Endothelial cell of umbilical vein (primary cell): ENCODE data around the gene HCST. TPM values are rescaled to one million over a fixed set of nuclear protein-coding genes. Genes with fewer than 3 reads are reported as not detected.

Experiments
- BruUV-seq: library from RNA; stranded (reverse); fragments of 400-500 nt; replicated peaks from 2 replicates; lab custom pipeline; 2021; lab: Mats Ljungman, UMichigan
- CTCF ChIA-PET: fragments of 300-600, 350-600 bp; sonication (Branson Sonifier 250); formaldehyde crosslinking; loops from one replicate; lab custom pipeline; 2021; ENCODE audit warnings: antibody characterized with exemption, inconsistent platforms; lab: Charles Lee
- POLR2A ChIA-PET: fragments of 300-600, 350-600 bp; sonication (Branson Sonifier 250); formaldehyde crosslinking; loops from one replicate; lab custom pipeline; 2021; ENCODE audit warnings: antibody characterized with exemption, inconsistent platforms; lab: Charles Lee
- DNase-seq: peaks from one replicate; pipeline ENCODE4 v3.0.0-alpha.2; 2011; ENCODE audit warnings: low read depth, low spot score
- FAIRE-seq: peaks from 2 replicates; lab custom pipeline; 2011; peaks lifted over from hg19 to GRCh38; lab: Jason Lieb, UNC
- H2AFZ ChIP-seq: 2 replicates; pipeline ENCODE4 v1.6.0; 2012; ENCODE audit warnings: low read depth, low read length, control low read depth, inconsistent platforms
- H3K27ac ChIP-seq: 2 replicates; pipeline ENCODE4 v1.5.1; 2011; ENCODE audit warnings: low read depth, mild to moderate bottlenecking, control low read depth, low read length, moderate library complexity; ENCODE audit not compliant: insufficient read depth
- H3K27me3 ChIP-seq, 2 experiments: 2 replicates each; pipeline versions ENCODE4 v1.6.0 to v1.6.1; 2011; ENCODE audit warnings: low read length in 2 of 2, mixed read lengths in 1 of 2; ENCODE audit not compliant: control insufficient read depth in 2 of 2, insufficient read depth in 2 of 2
- H3K36me3 ChIP-seq, 2 experiments: 2 replicates in 1 of 2; 3 replicates in 1 of 2; pipeline ENCODE4 v1.5.1; 2011; ENCODE audit warnings: low read length in 2 of 2, mild to moderate bottlenecking in 1 of 2, moderate library complexity in 1 of 2; ENCODE audit not compliant: control insufficient read depth in 2 of 2, insufficient read depth in 2 of 2; ENCODE audit errors: extremely low read depth in 1 of 2
- H3K4me1 ChIP-seq: 3 replicates; pipeline ENCODE4 v1.5.1; 2011; ENCODE audit warnings: mild to moderate bottlenecking, low read length; ENCODE audit not compliant: control insufficient read depth, insufficient read depth; ENCODE audit errors: extremely low read depth
- H3K4me2 ChIP-seq: 2 replicates; pipeline ENCODE4 v1.6.1; 2011; ENCODE audit warnings: low read length, control low read depth, mixed read lengths; ENCODE audit not compliant: insufficient read depth
- H3K4me3 ChIP-seq, 3 experiments: fragments of 200-600 bp in 1 of 3; sonication (generic), shearing (Covaris generic) in 1 of 3; replicated peaks in 1 of 3; 2 replicates each; pipeline ENCODE4 v1.5.1; 2011 to 2016; ENCODE audit warnings: control low read depth in 3 of 3, low read length in 3 of 3, mild to moderate bottlenecking in 2 of 3, inconsistent platforms in 1 of 3, low read depth in 1 of 3, moderate library complexity in 1 of 3; ENCODE audit not compliant: insufficient read depth in 1 of 3
- H3K79me2 ChIP-seq: 2 replicates; pipeline ENCODE4 v1.6.0; 2012; ENCODE audit warnings: low read length, inconsistent platforms; ENCODE audit not compliant: control insufficient read depth, insufficient read depth
- H3K9ac ChIP-seq: replicated peaks from 2 replicates; pipeline ENCODE3; 2011; ENCODE audit warnings: low read length, control low read depth; ENCODE audit not compliant: insufficient read depth; ENCODE audit errors: extremely low read depth
- H3K9me1 ChIP-seq: replicated peaks from 3 replicates; pipeline ENCODE4 v1.6.0; 2011; ENCODE audit warnings: mild to moderate bottlenecking, low read length; ENCODE audit not compliant: control insufficient read depth, insufficient read depth; ENCODE audit errors: extremely low read depth
- H3K9me3 ChIP-seq: replicated peaks from 2 replicates; pipeline ENCODE4 v1.5.1; 2012; ENCODE audit warnings: low read length, inconsistent platforms; ENCODE audit not compliant: control insufficient read depth, insufficient read depth
- H4K20me1 ChIP-seq: replicated peaks from 2 replicates; pipeline ENCODE3; 2011; ENCODE audit warnings: mild to moderate bottlenecking, low read length; ENCODE audit not compliant: control insufficient read depth, insufficient read depth; ENCODE audit errors: extremely low read depth
- EZH2 ChIP-seq: IDR thresholded peaks from 2 replicates; pipeline ENCODE4 v1.6.1; 2012; ENCODE audit warnings: borderline replicate concordance, low read depth, mild to moderate bottlenecking, moderate library complexity, low read length, inconsistent platforms; ENCODE audit not compliant: severe bottlenecking
- FOS ChIP-seq: IDR thresholded peaks from 2 replicates; pipeline ENCODE4 v1.6.1; 2011; ENCODE audit warnings: mild to moderate bottlenecking, low read length, moderate library complexity, borderline replicate concordance; ENCODE audit not compliant: insufficient read depth
- GATA2 ChIP-seq: IDR thresholded peaks from 2 replicates; pipeline ENCODE4 v1.7.0; 2011; ENCODE audit warnings: low read depth, mild to moderate bottlenecking, moderate library complexity, mixed read lengths, low read length; ENCODE audit not compliant: insufficient read length, insufficient read depth
- JUN ChIP-seq: IDR thresholded peaks from 2 replicates; pipeline ENCODE4 v1.6.1; 2011; ENCODE audit warnings: borderline replicate concordance, low read depth; ENCODE audit not compliant: insufficient read length, insufficient read depth
- MYC ChIP-seq: IDR thresholded peaks from one replicate; pipeline ENCODE4 v1.6.1; 2011; ENCODE audit warnings: mild to moderate bottlenecking, low read depth, low read length
- POLR2A ChIP-seq: IDR thresholded peaks from 2 replicates; pipeline ENCODE4 v1.6.1; 2012; ENCODE audit warnings: low read depth, mild to moderate bottlenecking, control low read depth, low read length
- POLR2AphosphoS5 ChIP-seq: IDR thresholded peaks from 2 replicates; pipeline ENCODE4 v1.6.1; 2012; ENCODE audit warnings: low read depth, mild to moderate bottlenecking, control low read depth, low read length, moderate library complexity; ENCODE audit not compliant: insufficient read depth
- dilution Hi-C: fragments of 300-500 bp; cut with MboI; formaldehyde crosslinking; loops from one replicate; pipeline ENCODE4 v1.15.0; 2019; ENCODE audit warnings: low sequenced_read_pairs; ENCODE audit not compliant: extremely low pct_ligation_motif_present
- intact Hi-C: fragments of 100-400 bp; cut with micrococcal nuclease; formaldehyde crosslinking; loops from one replicate; pipeline ENCODE4 v1.10.0; 2022
- polyA plus RNA-seq, 4 experiments: library from polyadenylated mRNA; depleted of rRNA in 3 of 4; stranded (reverse) in 3 of 4; unstranded in 1 of 4; fragments of >200 nt; gene quantifications; 2 replicates each; pipeline versions ENCODE4 v1.2.1 to v1.2.3, GENCODE V29; 2011 to 2012; ENCODE audit warnings: missing spikeins in 1 of 4
- total RNA-seq: library from RNA; stranded (reverse); gene quantifications from 2 replicates; pipeline ENCODE4 v1.2.3, GENCODE V29; 2021
- TF ChIP-seq, protein P1 (sequence below): IDR thresholded peaks from 2 replicates; pipeline ENCODE4 v1.6.1; 2011; ENCODE audit not compliant: insufficient read depth, insufficient read length
- TF ChIP-seq, protein P2 (sequence below), 2 donors: IDR thresholded peaks; 1 replicate in 1 of 2; 2 replicates in 1 of 2; pipeline ENCODE4 v1.5.1; 2011; ENCODE audit warnings: low read length in 2 of 2, mild to moderate bottlenecking in 2 of 2, moderate library complexity in 2 of 2, control low read depth in 1 of 2, inconsistent platforms in 1 of 2, low read depth in 1 of 2; ENCODE audit not compliant: insufficient read depth in 1 of 2; ENCODE audit errors: extremely low read depth in 1 of 2

The HCST gene
- total and polyA plus RNA-seq, 2 donors (not counting 3 experiments of a cell fraction or from before 2014, with no cell fraction given) = not detected

GRCh38 chr19:35896643-35897040, 5.7 kb upstream of the HCST start:
- FAIRE-seq = no peak
- BruUV-seq = no TSS peak
- DNase-seq = no peak
- Histone ChIP-seq H4K20me1 (no peaks in the 10 kb centered on the region), H2AFZ (no peak overlapping the region), H3K9me1 (no peaks in the 10 kb centered on the region), H3K4me2 (no peak overlapping the region), H3K4me3 (no peak overlapping the region), H3K9ac (no peak overlapping the region), H3K36me3 (peaks cover 0 to 10% of the 10 kb centered on the region in 2 experiments), H3K27me3 (no peaks in the 10 kb centered on the region), H3K79me2 (peaks cover 2% of the 10 kb centered on the region), H3K9me3 (no peaks in the 10 kb centered on the region), H3K4me1 (peaks cover 14% of the 10 kb centered on the region), H3K27ac (no peak overlapping the region)
- intact Hi-C loops (no loop called here), dilution Hi-C loops (no loop called here)
- ChIA-PET POLR2A (no interaction called here), CTCF (no interaction called here)
- TF ChIP-seq FOS (no peak), EZH2 (no peak)
- TF ChIP-seq, protein P1, sequence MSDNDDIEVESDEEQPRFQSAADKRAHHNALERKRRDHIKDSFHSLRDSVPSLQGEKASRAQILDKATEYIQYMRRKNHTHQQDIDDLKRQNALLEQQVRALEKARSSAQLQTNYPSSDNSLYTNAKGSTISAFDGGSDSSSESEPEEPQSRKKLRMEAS = no peak

GRCh38 chr19:35897706-35898451, 4.5 kb upstream of the HCST start:
- Histone ChIP-seq H4K20me1 (no peaks in the 10 kb centered on the region), H3K27me3 (peaks cover 0 to 4% of the 10 kb centered on the region in 2 experiments), H3K36me3 (peaks cover 0 to 10% of the 10 kb centered on the region in 2 experiments), H2AFZ (no peak overlapping the region), H3K9me1 (no peaks in the 10 kb centered on the region), H3K4me3 (peak overlapping the region in 1 of 3 experiments; percentile 65), H3K9me3 (no peaks in the 10 kb centered on the region), H3K79me2 (peaks cover 2% of the 10 kb centered on the region), H3K9ac (no peak overlapping the region), H3K27ac (no peak overlapping the region), H3K4me2 (no peak overlapping the region), H3K4me1 (peaks cover 14% of the 10 kb centered on the region)
- TF ChIP-seq, protein P1 = no peak
- no peak for TF ChIP-seq POLR2A
- TF ChIP-seq EZH2 = no peak
- TF ChIP-seq FOS = no peak
- no peak for TF ChIP-seq POLR2AphosphoS5
- TF ChIP-seq, protein P2, sequence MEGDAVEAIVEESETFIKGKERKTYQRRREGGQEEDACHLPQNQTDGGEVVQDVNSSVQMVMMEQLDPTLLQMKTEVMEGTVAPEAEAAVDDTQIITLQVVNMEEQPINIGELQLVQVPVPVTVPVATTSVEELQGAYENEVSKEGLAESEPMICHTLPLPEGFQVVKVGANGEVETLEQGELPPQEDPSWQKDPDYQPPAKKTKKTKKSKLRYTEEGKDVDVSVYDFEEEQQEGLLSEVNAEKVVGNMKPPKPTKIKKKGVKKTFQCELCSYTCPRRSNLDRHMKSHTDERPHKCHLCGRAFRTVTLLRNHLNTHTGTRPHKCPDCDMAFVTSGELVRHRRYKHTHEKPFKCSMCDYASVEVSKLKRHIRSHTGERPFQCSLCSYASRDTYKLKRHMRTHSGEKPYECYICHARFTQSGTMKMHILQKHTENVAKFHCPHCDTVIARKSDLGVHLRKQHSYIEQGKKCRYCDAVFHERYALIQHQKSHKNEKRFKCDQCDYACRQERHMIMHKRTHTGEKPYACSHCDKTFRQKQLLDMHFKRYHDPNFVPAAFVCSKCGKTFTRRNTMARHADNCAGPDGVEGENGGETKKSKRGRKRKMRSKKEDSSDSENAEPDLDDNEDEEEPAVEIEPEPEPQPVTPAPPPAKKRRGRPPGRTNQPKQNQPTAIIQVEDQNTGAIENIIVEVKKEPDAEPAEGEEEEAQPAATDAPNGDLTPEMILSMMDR (IDR thresholded peaks at IDR 0.05; ENCODE audit: extremely low read depth in 1 of 2, insufficient read depth in 1 of 2, low read depth in 1 of 2, low read length in 2 of 2) = no peak
- TF ChIP-seq JUN = no peak
- no peak for TF ChIP-seq GATA2
- TF ChIP-seq MYC = no peak
- ChIA-PET POLR2A (no interaction called here), CTCF (interaction anchor here (0.9 kb wide), 1 partner anchor 33 kb away, joined by 3 read pairs; no protein-coding TSS in a partner anchor)
- DNase-seq (no peak), FAIRE-seq (no peak)
- no TSS peak for BruUV-seq
- dilution Hi-C loops (no loop called here), intact Hi-C loops (no loop called here)
